HepG2 (cell line): ENCODE data around the gene GDPD5. TPM values are rescaled to one million over a fixed set of nuclear protein-coding genes. Genes with fewer than 3 reads are reported as not detected.

ENCODE experiments used
- FOXJ3 ChIP-seq: sonication (generic); formaldehyde crosslinking; IDR thresholded peaks from 2 replicates; pipeline ENCODE4 v1.4.0; 2020; ENCODE audit warnings: missing genetic modification reagents, mild to moderate bottlenecking, borderline replicate concordance
- GATA4 ChIP-seq: sonication (generic); IDR thresholded peaks from 2 replicates; pipeline ENCODE4 v1.6.1; 2016; ENCODE audit warnings: antibody characterized with exemption, low read depth, borderline replicate concordance
- HDAC6 ChIP-seq: fragments of 200-600 bp; sonication (generic); IDR thresholded peaks from 2 replicates; pipeline ENCODE4 v1.7.0; 2017; ENCODE audit warnings: mild to moderate bottlenecking, antibody characterized with exemption, low read length, low read depth
- NAIF1 ChIP-seq: sonication (generic); formaldehyde crosslinking; IDR thresholded peaks from 2 replicates; pipeline ENCODE4 v1.5.0; 2020; ENCODE audit warnings: mild to moderate bottlenecking, missing genetic modification reagents, borderline replicate concordance
- PHF8 ChIP-seq: sonication (generic); formaldehyde crosslinking; IDR thresholded peaks from 2 replicates; pipeline ENCODE4 v1.5.0; 2020; ENCODE audit warnings: missing genetic modification reagents
- POLR2G ChIP-seq: fragments of 200-400 bp; formaldehyde crosslinking; IDR thresholded peaks from 2 replicates; pipeline ENCODE4 v1.6.1; 2018; ENCODE audit warnings: mild to moderate bottlenecking, low read depth, low read length, moderate library complexity
- SAP130 ChIP-seq: IDR thresholded peaks from 2 replicates; pipeline ENCODE4 v1.6.1; 2016; ENCODE audit warnings: low read depth
- ZBTB21 ChIP-seq: sonication (generic); formaldehyde crosslinking; IDR thresholded peaks from 2 replicates; pipeline ENCODE4 v1.4.0; 2020; ENCODE audit warnings: missing genetic modification reagents
- ZNF263 ChIP-seq: sonication (generic); formaldehyde crosslinking; IDR thresholded peaks from 2 replicates; pipeline ENCODE4 v1.4.0; 2020; ENCODE audit warnings: missing genetic modification reagents
- ZNF34 ChIP-seq: sonication (generic); formaldehyde crosslinking; IDR thresholded peaks from 2 replicates; pipeline ENCODE4 v1.4.0; 2020; ENCODE audit warnings: mild to moderate bottlenecking, missing genetic modification reagents, borderline replicate concordance
- ZNF451 ChIP-seq: sonication (generic); formaldehyde crosslinking; IDR thresholded peaks from 2 replicates; pipeline ENCODE4 v1.5.0; 2020; ENCODE audit warnings: mild to moderate bottlenecking, missing genetic modification reagents
- ZNF616 ChIP-seq: sonication (generic); formaldehyde crosslinking; IDR thresholded peaks from 2 replicates; pipeline ENCODE4 v1.5.0; 2020; ENCODE audit warnings: low read depth, mild to moderate bottlenecking, missing genetic modification reagents
- ZSCAN22 ChIP-seq: sonication (generic); formaldehyde crosslinking; IDR thresholded peaks from 2 replicates; pipeline ENCODE4 v1.4.0; 2020; ENCODE audit warnings: mild to moderate bottlenecking, missing genetic modification reagents
- polyA plus RNA-seq, 8 experiments: library from polyadenylated mRNA; depleted of rRNA in 3 of 8; stranded (reverse) in 7 of 8; unstranded in 1 of 8; fragments of >200 nt; fragmentation: Illumina TruSeq in 4 of 8; extraction: Trizol in 4 of 8; gene quantifications; 2 replicates each; pipeline versions ENCODE4 v1.2.1 to v1.2.3, GENCODE V29; 2011 to 2016; ENCODE audit warnings: low read depth in 4 of 8, missing spikeins in 1 of 8, mixed read lengths in 1 of 8; ENCODE audit not compliant: insufficient read depth in 1 of 8
- total RNA-seq, 5 experiments: library from RNA; depleted of rRNA; stranded (reverse); fragments of >200 nt; fragmentation: Illumina TruSeq; extraction: Trizol; gene quantifications; 2 replicates each; pipeline ENCODE4 v1.2.3, GENCODE V29; 2016; ENCODE audit warnings: low read depth in 1 of 5
- TF ChIP-seq, protein P1 (sequence below): sonication (generic); formaldehyde crosslinking; conservative IDR thresholded peaks from 2 replicates; pipeline ENCODE4 v1.8.1; 2023; ENCODE audit warnings: missing genetic modification reagents
- TF ChIP-seq, protein P2 (sequence below): sonication (generic); formaldehyde crosslinking; IDR thresholded peaks from 2 replicates; pipeline ENCODE4 v1.9.0; 2021; ENCODE audit warnings: missing genetic modification reagents, borderline replicate concordance
- TF ChIP-seq, protein P3 (sequence below): sonication (generic); formaldehyde crosslinking; IDR thresholded peaks from 2 replicates; pipeline ENCODE4 v1.4.0; 2020; ENCODE audit warnings: mild to moderate bottlenecking, missing genetic modification reagents
- TF ChIP-seq, protein P4 (sequence below): sonication (generic); formaldehyde crosslinking; IDR thresholded peaks from 2 replicates; pipeline ENCODE4 v1.4.0; 2020; ENCODE audit warnings: missing genetic modification reagents
- TF ChIP-seq, protein P5 (sequence below): sonication (generic); formaldehyde crosslinking; IDR thresholded peaks from 2 replicates; pipeline ENCODE4 v1.5.0; 2020; ENCODE audit warnings: missing genetic modification reagents, mild to moderate bottlenecking, borderline replicate concordance
- TF ChIP-seq, protein P6 (sequence below): IDR thresholded peaks from 2 replicates; pipeline ENCODE4 v1.6.1; 2016

GDPD5 gene
- total and polyA plus RNA-seq, 2 of the 13 experiments (the other 11 are each of a cell fraction or from before 2014, with no cell fraction given) = 55.0 to 67.5 TPM

DNA sequence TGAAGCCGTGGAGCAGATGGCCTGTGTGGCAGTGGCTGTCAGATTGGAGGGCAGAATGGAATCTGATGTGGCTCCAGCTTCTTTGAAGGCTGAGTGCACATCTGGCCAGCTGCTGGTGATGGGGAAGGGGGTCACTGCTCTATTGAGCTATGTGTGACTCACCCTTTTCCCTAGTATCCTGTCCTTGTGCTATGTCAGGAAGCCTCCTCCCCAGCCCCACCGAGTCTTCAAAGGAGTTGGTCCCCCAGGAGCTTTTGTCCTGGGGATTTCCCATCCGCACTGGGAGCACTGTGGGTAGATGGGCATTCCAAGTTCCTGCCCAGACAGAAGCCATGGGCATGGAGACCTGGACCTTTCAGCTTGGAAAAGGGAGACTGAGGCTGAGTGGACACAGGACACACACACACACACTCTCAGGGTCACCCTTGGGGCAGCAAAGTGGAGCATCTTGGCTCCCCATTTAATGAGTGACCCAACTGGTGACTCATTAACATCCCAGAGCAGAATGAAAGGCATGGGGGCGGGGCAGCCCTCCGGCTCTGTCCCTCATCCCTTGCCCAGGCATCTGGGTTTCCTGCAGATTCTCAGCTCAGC, 39.6 kb upstream of the GDPD5 start (continued):
- TF ChIP-seq, protein P1, sequence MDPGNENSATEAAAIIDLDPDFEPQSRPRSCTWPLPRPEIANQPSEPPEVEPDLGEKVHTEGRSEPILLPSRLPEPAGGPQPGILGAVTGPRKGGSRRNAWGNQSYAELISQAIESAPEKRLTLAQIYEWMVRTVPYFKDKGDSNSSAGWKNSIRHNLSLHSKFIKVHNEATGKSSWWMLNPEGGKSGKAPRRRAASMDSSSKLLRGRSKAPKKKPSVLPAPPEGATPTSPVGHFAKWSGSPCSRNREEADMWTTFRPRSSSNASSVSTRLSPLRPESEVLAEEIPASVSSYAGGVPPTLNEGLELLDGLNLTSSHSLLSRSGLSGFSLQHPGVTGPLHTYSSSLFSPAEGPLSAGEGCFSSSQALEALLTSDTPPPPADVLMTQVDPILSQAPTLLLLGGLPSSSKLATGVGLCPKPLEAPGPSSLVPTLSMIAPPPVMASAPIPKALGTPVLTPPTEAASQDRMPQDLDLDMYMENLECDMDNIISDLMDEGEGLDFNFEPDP (CRISPR knock-in tag) = no peak
- TF ChIP-seq SAP130 (peak; percentile 20; the same call in 1 of the 2 replicates), ZNF34 (no peak), HDAC6 (no peak), FOXJ3 (CRISPR knock-in tag) (no peak), ZBTB21 (CRISPR knock-in tag) (no peak), POLR2G (peak; percentile 20; the same call in 1 of the 2 replicates), GATA4 (no peak), PHF8 (CRISPR knock-in tag) (no peak), ZNF263 (CRISPR knock-in tag) (peak; percentile 99), ZNF451 (CRISPR knock-in tag) (no peak), ZSCAN22 (CRISPR knock-in tag) (no peak), ZNF616 (no peak), NAIF1 (CRISPR knock-in tag) (no peak)
- TF ChIP-seq, protein P2, sequence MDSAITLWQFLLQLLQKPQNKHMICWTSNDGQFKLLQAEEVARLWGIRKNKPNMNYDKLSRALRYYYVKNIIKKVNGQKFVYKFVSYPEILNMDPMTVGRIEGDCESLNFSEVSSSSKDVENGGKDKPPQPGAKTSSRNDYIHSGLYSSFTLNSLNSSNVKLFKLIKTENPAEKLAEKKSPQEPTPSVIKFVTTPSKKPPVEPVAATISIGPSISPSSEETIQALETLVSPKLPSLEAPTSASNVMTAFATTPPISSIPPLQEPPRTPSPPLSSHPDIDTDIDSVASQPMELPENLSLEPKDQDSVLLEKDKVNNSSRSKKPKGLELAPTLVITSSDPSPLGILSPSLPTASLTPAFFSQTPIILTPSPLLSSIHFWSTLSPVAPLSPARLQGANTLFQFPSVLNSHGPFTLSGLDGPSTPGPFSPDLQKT = no peak
- TF ChIP-seq, protein P3, sequence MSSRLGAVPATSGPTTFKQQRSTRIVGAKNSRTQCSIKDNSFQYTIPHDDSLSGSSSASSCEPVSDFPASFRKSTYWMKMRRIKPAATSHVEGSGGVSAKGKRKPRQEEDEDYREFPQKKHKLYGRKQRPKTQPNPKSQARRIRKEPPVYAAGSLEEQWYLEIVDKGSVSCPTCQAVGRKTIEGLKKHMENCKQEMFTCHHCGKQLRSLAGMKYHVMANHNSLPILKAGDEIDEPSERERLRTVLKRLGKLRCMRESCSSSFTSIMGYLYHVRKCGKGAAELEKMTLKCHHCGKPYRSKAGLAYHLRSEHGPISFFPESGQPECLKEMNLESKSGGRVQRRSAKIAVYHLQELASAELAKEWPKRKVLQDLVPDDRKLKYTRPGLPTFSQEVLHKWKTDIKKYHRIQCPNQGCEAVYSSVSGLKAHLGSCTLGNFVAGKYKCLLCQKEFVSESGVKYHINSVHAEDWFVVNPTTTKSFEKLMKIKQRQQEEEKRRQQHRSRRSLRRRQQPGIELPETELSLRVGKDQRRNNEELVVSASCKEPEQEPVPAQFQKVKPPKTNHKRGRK (CRISPR knock-in tag) = no peak
- TF ChIP-seq, protein P4, sequence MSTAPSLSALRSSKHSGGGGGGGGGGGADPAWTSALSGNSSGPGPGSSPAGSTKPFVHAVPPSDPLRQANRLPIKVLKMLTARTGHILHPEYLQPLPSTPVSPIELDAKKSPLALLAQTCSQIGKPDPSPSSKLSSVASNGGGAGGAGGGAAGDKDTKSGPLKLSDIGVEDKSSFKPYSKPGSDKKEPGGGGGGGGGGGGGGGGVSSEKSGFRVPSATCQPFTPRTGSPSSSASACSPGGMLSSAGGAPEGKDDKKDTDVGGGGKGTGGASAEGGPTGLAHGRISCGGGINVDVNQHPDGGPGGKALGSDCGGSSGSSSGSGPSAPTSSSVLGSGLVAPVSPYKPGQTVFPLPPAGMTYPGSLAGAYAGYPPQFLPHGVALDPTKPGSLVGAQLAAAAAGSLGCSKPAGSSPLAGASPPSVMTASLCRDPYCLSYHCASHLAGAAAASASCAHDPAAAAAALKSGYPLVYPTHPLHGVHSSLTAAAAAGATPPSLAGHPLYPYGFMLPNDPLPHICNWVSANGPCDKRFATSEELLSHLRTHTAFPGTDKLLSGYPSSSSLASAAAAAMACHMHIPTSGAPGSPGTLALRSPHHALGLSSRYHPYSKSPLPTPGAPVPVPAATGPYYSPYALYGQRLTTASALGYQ = no peak
- TF ChIP-seq, protein P5, sequence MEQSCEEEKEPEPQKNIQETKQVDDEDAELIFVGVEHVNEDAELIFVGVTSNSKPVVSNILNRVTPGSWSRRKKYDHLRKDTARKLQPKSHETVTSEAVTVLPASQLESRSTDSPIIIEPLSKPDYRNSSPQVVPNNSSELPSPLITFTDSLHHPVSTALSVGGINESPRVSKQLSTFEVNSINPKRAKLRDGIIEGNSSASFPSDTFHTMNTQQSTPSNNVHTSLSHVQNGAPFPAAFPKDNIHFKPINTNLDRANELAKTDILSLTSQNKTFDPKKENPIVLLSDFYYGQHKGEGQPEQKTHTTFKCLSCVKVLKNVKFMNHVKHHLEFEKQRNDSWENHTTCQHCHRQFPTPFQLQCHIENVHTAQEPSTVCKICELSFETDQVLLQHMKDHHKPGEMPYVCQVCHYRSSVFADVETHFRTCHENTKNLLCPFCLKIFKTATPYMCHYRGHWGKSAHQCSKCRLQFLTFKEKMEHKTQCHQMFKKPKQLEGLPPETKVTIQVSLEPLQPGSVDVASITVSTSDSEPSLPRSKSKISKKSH = no peak
- TF ChIP-seq, protein P6, sequence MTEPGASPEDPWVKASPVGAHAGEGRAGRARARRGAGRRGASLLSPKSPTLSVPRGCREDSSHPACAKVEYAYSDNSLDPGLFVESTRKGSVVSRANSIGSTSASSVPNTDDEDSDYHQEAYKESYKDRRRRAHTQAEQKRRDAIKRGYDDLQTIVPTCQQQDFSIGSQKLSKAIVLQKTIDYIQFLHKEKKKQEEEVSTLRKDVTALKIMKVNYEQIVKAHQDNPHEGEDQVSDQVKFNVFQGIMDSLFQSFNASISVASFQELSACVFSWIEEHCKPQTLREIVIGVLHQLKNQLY = no peak
